HG03432 (cell line): ENCODE data around the gene SCFD1.
A peak's percentile ranks its signal among the peaks of the same experiment; 100 is the strongest.
"Not testable (repeated sequence)": the region's sequence is repeated elsewhere in the genome, so short reads cannot be mapped to it uniquely, and the experiment has no call there.

Source experiments
- ATAC-seq: cut with Tn5 transposase; IDR thresholded peaks from one replicate; pipeline ENCODE4 v1.9.1; 2021; ENCODE audit warnings: mild to moderate bottlenecking, moderate library complexity; ENCODE audit not compliant: unreplicated experiment

SCFD1 gene

DNA sequence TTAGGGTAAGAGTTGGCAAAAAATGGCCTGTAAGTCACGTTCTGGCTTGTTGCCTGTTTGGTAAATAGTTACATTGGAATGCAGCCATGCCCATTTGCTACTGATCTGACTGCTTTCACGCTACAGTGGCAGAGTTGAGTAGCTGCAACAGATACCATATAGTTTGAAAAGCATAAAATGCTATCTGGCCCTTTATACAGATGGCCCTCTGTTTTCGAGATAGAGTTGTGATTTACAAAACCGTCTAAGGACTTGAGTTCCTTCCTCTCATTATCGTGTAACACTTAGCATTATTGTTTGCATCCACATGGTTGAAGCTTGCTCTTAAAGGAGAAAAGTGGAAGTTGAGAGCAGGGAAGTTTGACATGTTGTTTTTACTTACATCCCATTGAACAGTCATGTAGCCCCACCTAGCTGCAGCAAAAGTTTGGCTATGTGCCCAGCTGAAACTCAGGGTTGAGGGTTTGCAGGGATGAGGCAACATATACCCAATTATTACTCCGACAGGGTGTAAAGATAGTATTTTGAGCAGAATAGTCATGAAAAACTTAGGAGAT is 11.3 kb upstream of the SCFD1 start:
- peak; percentile 49 for ATAC-seq

DNA sequence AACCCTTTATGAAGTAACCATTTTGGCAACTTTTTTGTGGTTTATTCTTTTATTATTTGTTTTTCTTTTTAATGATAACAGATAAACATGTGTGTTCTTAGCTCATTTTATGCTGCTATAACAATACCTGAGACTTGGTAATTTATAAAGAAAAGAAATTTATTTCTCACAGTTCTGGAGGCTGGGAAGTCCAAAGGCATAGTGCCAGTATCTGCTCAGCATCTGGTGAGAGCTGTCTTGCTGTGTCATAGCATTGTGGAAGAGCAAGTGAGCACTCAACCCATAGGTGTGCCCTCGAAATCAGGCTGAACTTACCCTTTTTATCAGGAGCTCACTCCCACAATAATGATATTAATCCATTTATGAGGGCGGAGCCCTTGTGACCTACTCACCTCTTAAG is 8.0 kb upstream of the SCFD1 start:
- ATAC-seq = no peak

DNA sequence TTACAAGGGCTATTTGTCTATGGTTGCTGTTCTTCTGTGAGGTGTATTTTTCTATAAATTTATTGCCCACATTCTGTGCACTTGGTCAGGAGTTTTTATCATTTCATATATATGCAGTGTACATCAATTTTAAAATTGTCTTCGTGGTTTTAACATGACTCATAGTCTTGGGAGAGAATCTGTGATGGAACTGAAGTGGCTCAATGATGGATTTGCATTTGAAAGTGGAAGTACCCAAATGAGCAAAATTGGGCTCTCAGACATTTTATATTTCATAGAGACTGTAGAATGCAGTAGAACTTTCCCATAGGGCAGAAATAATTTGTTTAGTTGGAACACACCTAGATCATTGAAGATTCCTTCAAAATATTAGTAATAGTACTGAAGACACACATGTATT is 1.9 kb upstream of the SCFD1 start:
- peak; percentile 47 for ATAC-seq

DNA sequence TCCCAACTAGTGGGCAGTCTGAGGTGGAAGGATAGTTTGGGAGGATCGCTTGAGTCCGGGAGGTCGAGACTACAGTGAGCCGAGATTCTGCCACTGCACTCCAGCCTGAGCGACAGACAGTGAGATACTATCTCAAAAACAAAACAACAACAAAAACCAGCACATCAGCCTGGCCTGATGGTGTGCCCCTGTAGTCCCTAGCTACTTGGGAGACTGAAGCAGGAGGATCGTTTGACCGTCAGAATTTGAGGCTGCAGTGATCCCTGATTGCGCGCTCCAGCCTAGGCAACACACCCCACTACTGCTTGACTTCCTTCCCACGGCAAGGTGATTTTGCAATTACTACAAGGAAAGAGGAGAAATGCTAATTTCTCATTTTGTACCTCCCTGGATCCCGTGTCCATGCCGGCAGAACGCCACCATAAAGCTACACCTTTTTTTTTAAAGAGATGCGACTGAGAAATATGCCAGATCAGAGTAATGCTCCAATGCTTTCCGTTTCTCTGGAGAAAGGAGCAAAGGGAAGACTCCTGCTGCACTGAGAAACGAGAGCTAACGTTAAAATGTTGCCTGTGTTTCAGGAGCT is 672 bp upstream of the SCFD1 start:
- peak; percentile 7 for ATAC-seq

DNA sequence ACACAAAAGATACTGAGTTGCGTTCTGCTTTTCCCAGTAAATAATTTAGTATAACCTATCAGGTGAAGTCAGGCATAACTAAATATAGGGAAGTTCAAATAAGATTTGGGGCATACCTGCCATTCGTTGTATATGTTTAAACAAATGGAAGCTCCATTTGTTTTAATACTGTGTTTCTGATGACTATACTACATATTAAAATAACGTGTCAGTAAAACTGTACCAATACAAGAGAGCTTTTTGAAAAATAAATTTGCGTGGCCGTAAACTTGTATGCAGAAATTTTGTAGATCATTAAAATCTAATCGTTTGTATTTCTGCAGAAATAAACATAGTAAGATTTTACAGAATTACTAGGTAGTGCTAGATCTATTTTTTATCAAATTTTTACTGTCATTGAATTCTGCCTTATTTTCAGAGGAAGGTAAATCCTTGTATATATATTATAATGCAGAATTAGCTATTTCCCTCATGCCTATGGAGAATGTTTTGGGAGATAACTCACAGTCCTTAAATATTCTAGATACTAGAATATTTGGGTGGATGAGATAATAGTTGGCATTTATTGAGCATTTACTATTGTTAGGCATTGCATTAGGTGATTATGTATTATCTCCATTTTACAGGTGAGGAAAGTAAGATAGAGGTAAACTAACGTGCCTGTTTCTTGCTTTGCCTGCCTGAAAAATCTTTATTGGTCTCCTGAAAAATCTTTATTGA is 1.5 kb downstream of the SCFD1 start:
- ATAC-seq = no peak

DNA sequence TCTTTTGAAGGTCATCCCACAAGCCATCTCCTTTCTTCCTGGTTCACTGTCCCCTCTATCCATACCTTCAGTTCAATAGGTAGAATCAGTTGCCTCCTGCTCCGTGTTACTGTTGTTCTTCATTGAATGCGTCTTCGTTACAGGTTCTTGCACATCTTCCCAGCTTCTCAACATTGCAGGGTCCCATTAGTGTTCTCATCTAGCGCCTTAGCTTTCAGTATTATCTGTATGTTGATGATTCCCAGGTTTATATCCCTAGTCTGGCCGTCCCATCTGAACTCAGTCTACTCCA is 2.0 kb downstream of the SCFD1 start:
- no peak for ATAC-seq

DNA sequence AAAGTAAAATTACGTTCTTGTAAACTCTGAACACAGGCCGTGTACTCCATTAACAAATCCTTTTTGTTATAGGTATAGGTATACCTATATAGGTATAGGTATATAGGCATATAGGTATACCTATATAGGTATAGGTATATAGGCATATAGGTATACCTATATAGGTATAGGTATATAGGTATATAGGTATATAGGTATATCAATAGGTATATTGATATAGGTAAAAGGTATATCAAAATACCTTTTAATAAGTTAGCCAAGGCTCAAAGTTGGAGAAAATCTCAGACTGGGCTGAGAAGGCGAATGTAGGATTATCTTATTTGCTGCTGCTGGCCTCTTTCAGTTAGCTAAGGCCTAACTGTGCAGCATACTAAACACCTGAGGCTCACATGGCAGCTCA is 3.4 kb downstream of the SCFD1 start:
- no peak for ATAC-seq

DNA sequence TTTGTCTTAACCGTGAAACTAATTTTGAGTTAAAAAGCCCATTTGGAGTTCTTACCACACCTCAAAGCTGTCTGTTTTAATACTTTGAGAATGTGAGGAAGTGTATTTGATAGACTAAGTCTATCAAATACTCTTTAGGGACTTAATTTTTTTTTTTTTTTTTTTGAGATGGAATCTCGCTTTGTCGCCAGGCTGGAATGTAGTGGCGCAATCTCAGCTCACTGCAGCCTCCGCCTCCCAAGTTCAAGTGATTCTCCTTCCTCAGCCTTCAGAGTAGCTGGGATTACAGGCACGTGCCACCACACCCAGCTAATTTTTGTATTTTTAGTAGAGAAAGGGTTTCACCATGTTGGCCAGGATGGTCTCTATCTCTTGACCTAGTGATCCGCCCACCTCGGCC is 7.3 kb downstream of the SCFD1 start:
- ATAC-seq = not testable (repeated sequence)

DNA sequence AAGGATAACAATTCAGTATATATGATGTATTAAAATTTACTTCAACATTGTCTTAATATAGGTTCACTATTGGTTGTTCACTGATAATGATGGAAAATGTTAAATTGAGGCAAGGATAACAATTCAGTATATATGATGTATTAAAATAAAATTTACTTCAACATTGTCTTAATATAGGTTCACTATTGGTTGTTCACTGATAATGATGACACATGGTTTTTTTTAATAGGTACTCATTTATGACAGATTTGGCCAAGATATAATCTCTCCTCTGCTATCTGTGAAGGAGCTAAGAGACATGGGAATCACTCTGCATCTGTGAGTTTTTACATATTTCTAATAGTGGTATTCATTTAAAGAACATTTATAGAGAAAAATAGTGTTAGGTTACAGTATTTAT is 8.1 kb downstream of the SCFD1 start:
- ATAC-seq = no peak

DNA sequence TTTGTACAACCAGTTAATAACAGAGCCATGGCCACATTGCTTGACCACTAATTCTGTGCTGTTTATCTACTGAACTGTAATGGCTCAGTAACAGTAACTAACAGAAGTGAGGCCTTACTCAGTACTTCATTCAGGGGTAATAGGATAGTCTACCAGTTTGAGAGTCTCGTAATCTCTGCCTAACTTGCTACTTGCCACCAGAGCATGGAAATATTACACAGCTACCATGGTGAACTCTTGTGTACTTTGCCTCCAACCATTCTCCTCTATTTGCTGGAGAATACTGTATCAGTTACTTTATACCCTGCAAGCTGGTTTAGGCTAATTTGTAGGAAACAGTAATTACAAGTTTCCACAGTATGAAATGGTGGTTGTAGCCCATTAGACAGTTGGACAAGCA is 10.6 kb downstream of the SCFD1 start:
- no peak for ATAC-seq

DNA sequence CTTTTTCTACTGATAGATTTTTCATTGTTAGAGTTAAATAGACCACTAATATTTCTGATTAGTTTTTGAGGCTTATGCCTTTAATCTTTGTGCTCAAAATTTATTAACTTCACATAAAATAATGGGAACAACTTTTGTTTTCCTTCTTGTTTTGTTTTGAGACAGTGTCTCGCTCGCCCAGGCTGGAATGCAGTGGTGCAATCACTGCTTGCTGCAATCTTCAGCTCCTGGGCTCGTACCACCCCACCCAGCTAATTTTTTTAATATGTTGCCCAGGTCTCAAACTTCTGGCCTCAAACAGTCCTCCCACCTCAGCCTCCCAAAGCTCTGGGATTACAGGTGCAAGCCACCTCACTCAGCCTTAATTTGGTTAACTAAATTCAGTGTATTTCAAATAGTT is 16.8 kb downstream of the SCFD1 start:
- ATAC-seq = no peak

DNA sequence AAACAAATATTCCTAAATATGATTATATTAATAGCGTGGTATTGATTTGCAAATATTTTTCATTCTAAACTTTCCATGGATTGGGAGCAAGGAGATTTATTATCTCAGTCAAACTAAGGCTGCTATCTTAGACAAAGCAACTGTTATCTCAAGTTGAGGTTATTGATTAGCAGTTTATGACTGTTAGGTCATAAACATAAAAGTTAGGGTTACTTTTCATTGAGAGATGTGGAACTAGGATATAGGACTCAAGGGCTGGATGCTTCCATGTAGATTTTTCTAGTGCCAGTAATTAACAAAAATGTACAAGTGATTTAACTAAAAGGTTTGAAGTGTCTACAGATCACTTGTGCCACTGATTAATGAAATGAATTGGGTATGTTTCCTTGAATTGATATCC is 19.1 kb downstream of the SCFD1 start:
- ATAC-seq = no peak

DNA sequence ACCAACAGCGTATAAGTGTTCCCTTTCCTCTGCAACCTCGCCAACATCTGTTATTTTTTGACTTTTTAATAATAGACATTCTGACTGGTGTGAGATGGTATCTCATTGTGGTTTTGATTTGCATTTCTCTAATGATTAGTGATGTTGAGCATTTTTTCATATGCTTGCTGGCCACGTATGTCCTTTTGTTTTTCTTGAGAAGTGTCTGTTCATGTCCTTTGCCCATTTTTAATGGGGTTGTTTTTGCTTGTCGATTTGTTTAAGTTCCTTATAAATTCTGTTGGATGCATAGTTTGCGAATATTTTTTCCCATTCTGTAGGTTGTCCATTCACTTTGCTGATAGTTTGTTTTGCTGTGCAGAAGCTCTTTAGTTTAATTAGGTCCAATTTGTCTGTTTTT is 22.3 kb downstream of the SCFD1 start:
- not testable (repeated sequence) for ATAC-seq

DNA sequence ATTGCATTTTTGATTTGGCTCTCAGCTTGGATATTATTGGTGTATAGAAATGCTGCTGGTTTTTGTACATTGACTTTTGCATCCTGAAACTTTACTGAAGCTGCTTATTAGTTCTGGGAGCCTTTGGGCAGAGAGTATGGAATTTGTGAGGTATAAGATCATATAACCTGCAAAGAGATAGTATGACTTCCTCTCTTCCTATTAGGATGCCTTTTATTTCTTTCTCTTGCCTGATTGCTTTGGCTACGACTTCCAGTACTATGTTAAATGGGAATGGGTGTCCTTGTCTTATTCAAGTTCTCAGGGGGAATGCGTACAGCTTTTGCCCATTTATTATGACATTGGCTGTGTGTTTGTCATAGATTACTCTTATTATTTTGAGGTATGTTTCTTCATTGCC is 23.5 kb downstream of the SCFD1 start:
- no peak for ATAC-seq

DNA sequence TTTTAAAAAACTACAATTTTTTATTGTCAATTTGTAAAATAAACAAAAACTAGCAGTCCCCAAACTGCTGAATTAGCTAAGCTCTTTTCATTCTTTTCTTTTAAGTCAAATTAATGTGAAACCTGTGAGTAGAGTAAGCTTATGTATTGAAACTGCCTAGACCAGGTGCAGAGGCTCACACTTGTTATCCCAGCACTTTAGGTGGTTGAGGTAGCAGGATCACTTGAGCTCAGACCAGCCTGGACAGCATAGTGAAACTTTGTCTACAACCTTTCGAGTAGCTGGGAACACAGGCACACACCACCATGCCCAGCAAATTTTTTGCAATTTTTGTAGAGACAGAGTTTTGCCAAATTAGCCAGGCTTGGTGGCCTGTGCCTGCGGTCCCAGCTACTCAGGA is 26.4 kb downstream of the SCFD1 start:
- peak; percentile 62 for ATAC-seq

DNA sequence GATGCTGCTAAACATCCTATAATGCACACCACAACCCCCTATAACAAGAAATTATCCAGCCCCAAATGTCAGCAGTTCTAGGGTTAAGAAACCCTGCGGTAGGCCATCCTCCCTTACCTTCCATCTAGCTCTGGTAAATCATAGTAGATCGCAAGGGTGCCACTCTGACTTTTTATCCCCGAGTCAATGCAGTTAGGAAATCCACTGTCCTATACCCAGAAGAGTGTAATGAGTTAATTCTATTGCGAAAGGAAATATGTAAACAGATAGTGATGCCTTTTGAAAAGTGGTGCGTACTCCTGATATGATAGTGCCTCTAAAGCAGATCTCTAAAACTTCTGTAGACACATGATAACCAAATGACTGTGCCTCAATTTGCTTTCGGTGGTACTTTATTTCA is 29.8 kb downstream of the SCFD1 start:
- ATAC-seq = no peak

DNA sequence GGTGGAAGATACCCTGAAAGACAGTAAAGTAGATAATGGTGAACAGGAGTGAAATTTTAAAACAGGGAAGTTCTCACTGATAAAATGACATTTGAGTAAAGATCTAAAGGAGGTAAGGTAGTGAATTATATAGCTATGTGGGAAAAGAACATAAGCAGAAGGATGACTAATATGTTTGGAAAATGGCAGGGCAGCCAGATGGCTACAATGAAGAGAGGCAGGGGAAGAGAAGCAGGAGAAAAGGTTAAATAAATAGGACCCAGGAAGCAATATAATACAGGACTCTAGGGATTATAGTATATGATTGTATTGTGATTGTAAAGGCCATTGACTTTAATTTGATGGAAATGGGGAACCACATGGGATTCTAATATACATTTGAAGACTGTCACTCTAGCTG is 33.0 kb downstream of the SCFD1 start:
- no peak for ATAC-seq

DNA sequence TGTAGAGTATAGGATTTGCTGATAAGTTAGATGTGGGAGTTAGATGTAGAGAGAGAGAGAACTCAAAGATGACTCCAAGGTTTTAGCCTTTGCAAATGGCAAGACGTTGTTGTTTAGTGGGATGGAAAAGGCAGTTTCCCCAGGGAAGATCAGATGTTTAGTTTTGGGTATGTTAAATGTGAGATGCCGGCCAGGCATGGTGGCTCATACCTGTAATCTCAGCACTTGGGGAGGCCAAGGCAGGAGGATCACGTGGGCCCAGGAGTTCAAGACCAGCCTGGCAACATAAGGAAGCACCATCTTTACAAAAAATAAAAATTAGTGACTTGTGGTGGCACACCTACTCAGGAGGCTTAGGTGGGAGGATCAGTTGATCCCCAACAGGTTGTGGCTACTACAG is 33.5 kb downstream of the SCFD1 start:
- no peak for ATAC-seq

DNA sequence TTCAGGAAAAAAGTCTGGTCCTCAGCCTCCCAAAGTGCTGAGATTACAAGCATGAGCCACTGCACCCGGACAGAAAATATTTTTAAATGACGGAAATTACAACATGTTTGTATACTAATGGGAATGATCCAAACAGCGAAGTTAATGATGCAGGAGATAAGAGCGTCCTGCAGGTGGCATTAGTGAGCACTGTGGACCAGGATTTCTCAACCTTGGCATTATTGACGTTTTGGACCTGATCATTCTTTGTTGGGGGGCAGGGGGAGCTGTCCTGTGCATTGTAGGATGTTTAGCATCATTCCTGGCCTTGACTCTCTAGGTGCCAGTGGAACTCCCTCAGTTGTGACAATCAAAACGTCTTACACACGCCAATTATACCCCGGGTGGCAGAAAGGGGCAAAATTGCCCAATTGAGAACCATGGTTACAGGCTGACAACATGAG is 34.1 kb downstream of the SCFD1 start:
- no peak for ATAC-seq

DNA sequence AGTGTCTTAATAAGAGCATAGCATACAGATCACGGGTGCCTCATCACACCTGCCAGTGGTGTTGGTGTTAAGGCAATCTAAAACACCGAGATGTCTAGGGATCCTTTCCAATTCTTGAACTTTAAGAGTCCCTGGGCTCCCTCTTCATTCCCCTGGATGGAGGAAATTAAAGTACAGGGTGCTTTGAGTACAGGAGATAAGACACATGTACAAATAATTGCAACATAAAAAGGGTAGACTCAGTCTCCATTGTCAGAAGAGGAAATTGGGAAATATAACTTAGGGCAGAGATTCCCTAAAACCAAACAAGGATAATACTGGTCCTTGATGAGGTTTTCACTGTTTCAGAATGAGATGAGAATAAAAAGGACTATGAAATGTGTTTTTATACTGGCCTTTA is 34.9 kb downstream of the SCFD1 start:
- no peak for ATAC-seq

DNA sequence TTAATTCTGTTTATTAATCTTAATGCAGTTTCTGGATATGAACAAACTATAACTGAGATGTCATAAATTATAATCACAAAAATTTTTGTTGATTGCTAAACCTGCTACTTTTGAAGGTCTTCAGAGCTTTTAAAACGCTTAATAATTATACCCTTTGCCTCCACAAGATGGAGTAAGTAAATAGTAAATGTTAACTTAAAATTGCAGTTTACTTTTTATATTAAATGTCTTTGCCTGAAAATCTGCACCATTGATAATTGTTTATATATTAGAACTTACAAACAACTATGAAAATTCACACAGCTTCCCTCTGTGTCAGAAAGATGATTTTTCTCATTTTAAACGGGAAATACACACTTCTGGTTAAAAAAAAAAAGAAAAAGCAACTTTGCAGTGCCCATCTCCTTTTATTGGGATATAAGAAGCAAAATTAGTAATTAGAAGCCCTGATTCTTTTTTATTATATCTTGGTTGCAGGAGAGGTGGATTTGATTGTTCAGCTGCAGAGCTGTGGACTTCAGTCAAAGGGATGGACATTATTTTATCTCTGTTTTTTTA is 35.6 kb downstream of the SCFD1 start:
- no peak for ATAC-seq

DNA sequence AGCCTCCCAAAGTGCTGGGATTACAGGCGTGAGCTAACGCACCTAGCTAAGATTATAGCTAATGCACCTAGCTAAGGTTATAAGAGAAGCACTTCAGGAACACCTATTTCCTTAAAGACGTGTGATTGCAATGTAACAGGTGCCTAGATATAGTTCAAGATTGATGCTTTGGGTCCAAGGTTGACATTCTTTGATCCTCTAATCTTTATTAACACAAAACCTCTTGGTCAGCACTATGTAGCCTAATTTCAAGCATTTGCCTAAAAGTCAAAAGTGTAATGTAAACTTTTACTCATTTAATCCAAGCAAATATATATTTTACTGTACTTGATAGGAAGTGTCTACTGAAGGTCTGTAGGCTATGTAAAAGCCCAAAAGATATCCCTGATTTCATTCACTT is 36.5 kb downstream of the SCFD1 start:
- ATAC-seq = no peak

DNA sequence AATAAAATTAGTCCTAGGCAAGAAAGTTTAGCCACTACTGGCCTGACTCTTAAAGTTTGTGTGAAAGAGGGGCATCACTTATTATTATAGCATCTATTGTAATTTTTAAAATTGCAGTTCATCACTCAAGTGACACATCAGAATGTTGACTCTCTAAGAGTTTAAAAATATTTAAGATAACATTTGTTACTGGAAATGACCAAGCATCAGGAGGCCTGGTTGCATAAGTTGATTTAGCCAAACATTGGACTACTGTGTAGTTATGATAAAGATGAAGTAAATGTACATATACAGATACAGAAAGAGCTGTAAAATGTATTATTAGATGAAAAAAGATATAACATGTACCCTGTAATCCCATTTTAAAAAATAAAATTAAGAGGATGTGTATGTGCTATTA is 47.5 kb downstream of the SCFD1 start:
- no peak for ATAC-seq
